Neuronal stem cell (in vitro differentiated cells): ENCODE measurements around the gene ACKR3.

Source experiments
- DNase-seq: peaks from one replicate; pipeline ENCODE4 v3.0.0-alpha.2; 2013; ENCODE audit warnings: low spot score
- H2AFZ ChIP-seq: one replicate; pipeline ENCODE4 v1.6.1; 2013; ENCODE audit warnings: mild to moderate bottlenecking, low read length, inconsistent platforms
- H2AK5ac ChIP-seq: 2 replicates; pipeline ENCODE4 v1.6.1; 2013; ENCODE audit warnings: low read depth, mild to moderate bottlenecking, inconsistent platforms, low read length, moderate library complexity, mixed read lengths
- H2BK120ac ChIP-seq: 2 replicates; pipeline ENCODE4 v1.6.1; 2013; ENCODE audit warnings: low read depth, mild to moderate bottlenecking, inconsistent platforms, low read length, moderate library complexity, mixed read lengths
- H2BK12ac ChIP-seq: one replicate; pipeline ENCODE4 v1.6.1; 2013; ENCODE audit warnings: low read length, inconsistent platforms
- H2BK15ac ChIP-seq: 2 replicates; pipeline ENCODE4 v1.6.1; 2013; ENCODE audit warnings: mild to moderate bottlenecking, low read length, inconsistent platforms, mixed read lengths
- H2BK5ac ChIP-seq: one replicate; pipeline ENCODE4 v1.6.1; 2013; ENCODE audit warnings: inconsistent platforms, mild to moderate bottlenecking, low read length, moderate library complexity
- H3K14ac ChIP-seq: one replicate; pipeline ENCODE4 v1.6.1; 2013; ENCODE audit warnings: low read length, inconsistent platforms
- H3K18ac ChIP-seq: 2 replicates; pipeline ENCODE4 v1.6.1; 2013; ENCODE audit warnings: low read length, inconsistent platforms
- H3K23ac ChIP-seq: 2 replicates; pipeline ENCODE4 v1.6.1; 2013; ENCODE audit warnings: low read depth, mild to moderate bottlenecking, mixed read lengths, low read length, inconsistent platforms; ENCODE audit not compliant: poor library complexity
- H3K27ac ChIP-seq: replicated peaks from 3 replicates; pipeline ENCODE4 v1.5.1; 2013; ENCODE audit warnings: low read length, inconsistent platforms
- H3K27me3 ChIP-seq, 3 experiments: 2 replicates each; pipeline ENCODE4 v1.6.1; 2013; ENCODE audit warnings: low read length in 3 of 3, mild to moderate bottlenecking in 2 of 3, inconsistent platforms in 1 of 3, low read depth in 1 of 3, mixed read lengths in 1 of 3, moderate library complexity in 1 of 3; ENCODE audit not compliant: control insufficient read depth in 3 of 3, insufficient read depth in 3 of 3
- H3K36me3 ChIP-seq, 2 donors: replicated peaks in 1 of 2; 2 replicates each; pipeline ENCODE4 v1.6.1; 2013; ENCODE audit warnings: low read length in 2 of 2; ENCODE audit not compliant: control insufficient read depth in 2 of 2, insufficient read depth in 2 of 2
- H3K4ac ChIP-seq: 2 replicates; pipeline ENCODE4 v1.6.1; 2013; ENCODE audit warnings: inconsistent platforms, mild to moderate bottlenecking, low read length, moderate library complexity
- H3K4me1 ChIP-seq, 2 donors: 1 replicate in 1 of 2; 2 replicates in 1 of 2; pipeline ENCODE4 v1.6.1; 2013; ENCODE audit warnings: low read length in 2 of 2, low read depth in 1 of 2; ENCODE audit not compliant: control insufficient read depth in 2 of 2, insufficient read depth in 1 of 2
- H3K4me2 ChIP-seq: one replicate; pipeline ENCODE4 v1.6.1; 2013; ENCODE audit warnings: mild to moderate bottlenecking, low read length, inconsistent platforms; ENCODE audit not compliant: insufficient read depth, poor library complexity, severe bottlenecking
- H3K4me3 ChIP-seq, 2 donors: 2 replicates each; pipeline ENCODE4 v1.5.1; 2013; ENCODE audit warnings: low read length in 2 of 2, mild to moderate bottlenecking in 2 of 2, inconsistent platforms in 1 of 2, moderate library complexity in 1 of 2
- H3K79me1 ChIP-seq: one replicate; pipeline ENCODE4 v1.6.1; 2013; ENCODE audit warnings: low read depth, mild to moderate bottlenecking, inconsistent platforms, low read length, moderate library complexity
- H3K9ac ChIP-seq: one replicate; pipeline ENCODE4 v1.6.1; 2013; ENCODE audit warnings: mild to moderate bottlenecking, low read depth, low read length, inconsistent platforms; ENCODE audit not compliant: poor library complexity
- H3K9me3 ChIP-seq, 2 donors: replicated peaks in 1 of 2; 2 replicates each; pipeline versions ENCODE3 to v1.6.1; 2013; ENCODE audit warnings: low read length in 2 of 2, mild to moderate bottlenecking in 2 of 2, inconsistent platforms in 1 of 2, low read depth in 1 of 2, mixed read lengths in 1 of 2, moderate library complexity in 1 of 2; ENCODE audit not compliant: control insufficient read depth in 2 of 2, insufficient read depth in 1 of 2
- H4K8ac ChIP-seq: one replicate; pipeline ENCODE4 v1.6.1; 2013; ENCODE audit warnings: low read depth, mild to moderate bottlenecking, inconsistent platforms, low read length, moderate library complexity
- H4K91ac ChIP-seq: one replicate; pipeline ENCODE4 v1.6.1; 2013; ENCODE audit warnings: low read length, low read depth, mild to moderate bottlenecking, inconsistent platforms; ENCODE audit not compliant: poor library complexity
- WGBS, 2 donors: extraction: QIAGEN DNeasy Blood & Tissue Kit; methylation state at CpG; one replicate each; pipeline ENCODE4 v1.1.7; 2013; ENCODE audit warnings: missing lambda C conversion rate in 2 of 2, mixed read lengths in 1 of 2; ENCODE audit not compliant: insufficient read length in 2 of 2, insufficient replicate concordance in 1 of 2; ENCODE audit errors: extremely low coverage in 2 of 2; 5-methylcytosine and 5-hydroxymethylcytosine counted together

The ACKR3 gene

GRCh38 chr2:236531195-236531594, 38.4 kb upstream of the ACKR3 start:
- no peak for DNase-seq
- Histone ChIP-seq H3K4ac (no peak overlapping the region), H3K14ac (no peak overlapping the region), H4K8ac (no peak overlapping the region), H3K23ac (no peak overlapping the region), H3K4me3 (no peak overlapping the region), H3K36me3 (no peaks in the 10 kb centered on the region), H3K27me3 (peaks cover 0 to 20% (median 0%) of the 10 kb centered on the region in 3 experiments), H3K4me2 (no peak overlapping the region), H3K9ac (no peak overlapping the region), H3K4me1 (no peaks in the 10 kb centered on the region), H3K27ac (no peak overlapping the region), H3K79me1 (no peaks in the 10 kb centered on the region), H2BK120ac (no peak overlapping the region), H2BK15ac (no peak overlapping the region), H2BK5ac (no peak overlapping the region), H3K9me3 (no peaks in the 10 kb centered on the region), H2AFZ (no peak overlapping the region), H2BK12ac (no peak overlapping the region), H2AK5ac (no peak overlapping the region), H4K91ac (no peak overlapping the region), H3K18ac (no peak overlapping the region)
- WGBS, 2 donors = no CpG with 5 or more reads among the region's 7 CpGs

GRCh38 chr2:236531996-236532395, 37.6 kb upstream of the ACKR3 start:
- no peak overlapping the region for H3K9ac ChIP-seq
- no peaks in the 10 kb centered on the region for H3K9me3 ChIP-seq
- H2BK5ac ChIP-seq = no peak overlapping the region
- H2BK120ac ChIP-seq = no peak overlapping the region
- no peak overlapping the region for H2AK5ac ChIP-seq
- no peak overlapping the region for H3K23ac ChIP-seq
- no peak overlapping the region for H2BK15ac ChIP-seq
- no peak overlapping the region for H3K18ac ChIP-seq
- no peak overlapping the region for H3K4ac ChIP-seq
- no peaks in the 10 kb centered on the region for H3K4me1 ChIP-seq
- H4K8ac ChIP-seq = no peak overlapping the region
- H3K27me3 ChIP-seq = peaks cover 0 to 22% (median 0%) of the 10 kb centered on the region in 3 experiments
- no peak overlapping the region for H2AFZ ChIP-seq
- DNase-seq = no peak
- no peak overlapping the region for H3K4me3 ChIP-seq
- H3K14ac ChIP-seq = no peak overlapping the region
- H4K91ac ChIP-seq = no peak overlapping the region
- no peak overlapping the region for H3K27ac ChIP-seq
- H2BK12ac ChIP-seq = no peak overlapping the region
- no peaks in the 10 kb centered on the region for H3K36me3 ChIP-seq
- no CpG with 5 or more reads among the region's 1 CpG for WGBS, 2 donors
- no peak overlapping the region for H3K4me2 ChIP-seq
- no peaks in the 10 kb centered on the region for H3K79me1 ChIP-seq

- Histone ChIP-seq H3K27me3 (peaks cover 0 to 25% (median 0%) of the 10 kb centered on the region in 3 experiments), H3K4me2 (no peak overlapping the region), H3K9me3 (no peaks in the 10 kb centered on the region), H3K4me1 (no peaks in the 10 kb centered on the region), H3K14ac (no peak overlapping the region), H2AK5ac (no peak overlapping the region), H3K79me1 (no peaks in the 10 kb centered on the region), H3K4ac (no peak overlapping the region), H3K9ac (no peak overlapping the region), H2BK5ac (no peak overlapping the region), H3K18ac (no peak overlapping the region), H3K36me3 (no peaks in the 10 kb centered on the region), H4K8ac (no peak overlapping the region), H2BK120ac (no peak overlapping the region), H2BK15ac (no peak overlapping the region), H3K23ac (no peak overlapping the region), H4K91ac (no peak overlapping the region), H3K4me3 (no peak overlapping the region), H2BK12ac (no peak overlapping the region), H3K27ac (no peak overlapping the region), H2AFZ (no peak overlapping the region)
- no CpG with 5 or more reads among the region's 4 CpGs for WGBS, 2 donors
- DNase-seq = no peak
Observed at GRCh38 chr2:236533343-236533742, 36.3 kb upstream of the ACKR3 start.

- Histone ChIP-seq H3K4ac (no peak overlapping the region), H3K14ac (no peak overlapping the region), H2BK15ac (no peak overlapping the region), H2AK5ac (no peak overlapping the region), H4K8ac (no peak overlapping the region), H3K27ac (no peak overlapping the region), H2BK12ac (no peak overlapping the region), H3K79me1 (no peaks in the 10 kb centered on the region), H3K4me2 (no peak overlapping the region), H2BK5ac (no peak overlapping the region), H3K4me1 (no peaks in the 10 kb centered on the region), H3K36me3 (no peaks in the 10 kb centered on the region), H4K91ac (no peak overlapping the region), H3K4me3 (no peak overlapping the region), H2AFZ (no peak overlapping the region), H3K23ac (no peak overlapping the region), H3K27me3 (peaks cover 0 to 31% (median 0%) of the 10 kb centered on the region in 3 experiments), H3K18ac (no peak overlapping the region), H3K9ac (no peak overlapping the region), H2BK120ac (no peak overlapping the region), H3K9me3 (no peaks in the 10 kb centered on the region)
- WGBS, 2 donors = no CpG with 5 or more reads among the region's 5 CpGs
- no peak for DNase-seq
Observed at GRCh38 chr2:236535024-236535423, 34.6 kb upstream of the ACKR3 start.
